HG02798 (cell line): ENCODE measurements around the gene PRELID1.

Experiments used
- ATAC-seq: cut with Tn5 transposase; IDR thresholded peaks from one replicate; pipeline ENCODE4 v1.9.1; 2021; ENCODE audit warnings: mild to moderate bottlenecking; ENCODE audit not compliant: unreplicated experiment, poor library complexity

Gene PRELID1

DNA sequence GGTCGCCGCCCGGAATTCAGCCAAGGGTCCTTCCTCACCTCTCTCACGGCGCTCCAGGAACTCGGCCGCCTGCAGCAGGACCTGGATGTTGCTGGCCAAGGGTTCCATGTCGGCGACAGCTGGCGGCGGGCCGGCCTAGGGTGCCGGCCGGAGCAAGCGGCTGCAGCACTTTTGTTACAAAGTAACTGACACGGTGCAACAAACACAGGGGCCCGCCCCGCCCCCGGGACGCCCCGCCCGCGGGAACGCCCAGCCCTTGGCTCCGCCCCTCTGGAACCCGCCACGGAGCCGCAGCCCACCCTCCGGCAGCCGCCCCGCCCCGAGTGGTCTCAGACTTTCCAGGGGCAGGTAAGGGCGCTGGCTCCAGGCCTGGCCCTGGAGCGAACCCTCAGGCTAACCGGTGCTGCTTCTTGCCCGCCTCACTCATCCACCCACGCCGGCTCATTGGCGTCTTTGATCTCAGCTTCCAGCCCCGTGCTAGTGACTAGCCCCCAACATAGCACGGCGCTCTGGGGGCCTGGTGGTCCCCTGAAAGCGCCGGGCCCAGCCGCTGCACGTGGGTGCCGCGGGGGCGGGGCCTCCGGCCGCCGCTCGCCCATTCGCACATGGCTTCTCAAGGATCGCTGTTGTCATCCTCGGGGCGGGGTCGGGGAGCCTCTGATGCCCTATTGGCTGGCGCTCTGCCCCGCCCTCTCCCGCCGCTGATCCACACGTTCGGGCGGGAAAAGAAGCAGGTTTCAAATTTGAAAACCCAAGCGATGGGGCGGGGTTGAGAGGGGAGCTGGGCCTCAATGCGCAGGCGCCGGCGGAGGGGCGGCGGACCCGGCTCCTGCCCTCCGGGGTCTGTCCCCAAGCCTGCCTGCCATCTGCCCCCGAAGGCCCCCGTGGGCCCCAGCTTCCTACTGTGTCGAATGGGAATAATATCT lies 8.4 kb downstream of the PRELID1 start, which contains the start of gene MXD3:
Gene MXD3 (minus strand): TSS at position 176 of the 926 bp plus-strand sequence. CDS start 68 bp downstream, at position 108.
- peak; percentile 86 for ATAC-seq

DNA sequence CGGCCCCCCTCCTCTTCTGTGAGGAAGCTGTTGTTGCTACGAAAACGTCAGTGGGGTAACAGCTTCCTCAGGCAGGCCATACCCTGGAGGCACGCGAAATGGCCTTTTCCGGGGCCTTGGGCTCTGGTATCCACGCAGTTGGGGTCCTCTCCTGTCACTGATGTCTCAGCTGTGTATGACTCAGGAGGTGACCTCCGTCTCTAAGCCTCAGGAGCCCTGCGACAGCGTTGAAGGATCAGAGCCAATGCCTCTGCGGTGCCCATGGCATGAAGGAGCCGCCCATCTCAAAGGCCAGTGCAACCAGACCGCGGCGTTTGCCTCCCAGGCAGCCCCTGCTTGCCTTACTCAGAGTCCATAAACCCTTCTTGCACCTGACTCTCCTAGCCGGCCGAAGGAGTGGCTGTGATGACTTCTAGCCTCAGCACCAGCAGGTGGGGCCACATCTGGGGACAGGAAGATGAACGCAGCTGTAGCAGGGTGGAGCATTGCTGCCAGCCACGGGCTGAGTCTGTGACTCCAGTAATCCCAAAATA lies 9.1 kb downstream of the PRELID1 start:
- ATAC-seq = peak; percentile 15

DNA sequence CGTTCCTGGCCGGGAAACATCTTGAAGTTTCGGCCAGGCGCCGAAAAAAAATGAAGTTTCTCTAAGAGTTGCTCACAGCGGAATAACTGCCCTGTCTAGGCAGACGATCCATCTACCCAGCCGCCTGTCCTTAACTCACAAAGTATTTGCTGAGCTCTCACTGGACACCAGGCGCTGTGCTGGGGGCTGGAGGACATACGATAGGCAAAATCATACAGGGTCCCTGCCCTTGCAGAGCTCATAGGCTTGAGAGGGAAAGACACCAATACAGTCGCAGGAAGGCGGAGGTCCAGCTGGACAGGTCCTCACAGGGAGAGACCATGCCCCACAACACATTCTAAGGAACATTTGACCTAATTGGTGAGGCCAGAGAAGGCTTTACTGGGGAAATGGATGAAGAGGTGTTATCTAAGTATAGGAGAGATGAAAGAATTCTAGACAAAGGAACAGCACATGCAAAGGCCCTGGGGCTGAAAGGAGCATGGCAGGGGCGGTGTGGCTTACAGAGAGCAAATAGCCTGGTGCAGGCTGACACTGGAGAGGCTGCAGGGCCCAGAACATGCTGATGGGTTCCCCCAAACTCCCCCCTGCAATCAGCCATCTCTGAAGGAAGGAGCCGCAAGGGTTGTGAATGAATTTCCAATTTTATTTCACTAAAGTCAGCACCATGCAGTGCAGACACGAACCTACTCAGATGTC lies 10.1 kb downstream of the PRELID1 start:
- no peak for ATAC-seq

DNA sequence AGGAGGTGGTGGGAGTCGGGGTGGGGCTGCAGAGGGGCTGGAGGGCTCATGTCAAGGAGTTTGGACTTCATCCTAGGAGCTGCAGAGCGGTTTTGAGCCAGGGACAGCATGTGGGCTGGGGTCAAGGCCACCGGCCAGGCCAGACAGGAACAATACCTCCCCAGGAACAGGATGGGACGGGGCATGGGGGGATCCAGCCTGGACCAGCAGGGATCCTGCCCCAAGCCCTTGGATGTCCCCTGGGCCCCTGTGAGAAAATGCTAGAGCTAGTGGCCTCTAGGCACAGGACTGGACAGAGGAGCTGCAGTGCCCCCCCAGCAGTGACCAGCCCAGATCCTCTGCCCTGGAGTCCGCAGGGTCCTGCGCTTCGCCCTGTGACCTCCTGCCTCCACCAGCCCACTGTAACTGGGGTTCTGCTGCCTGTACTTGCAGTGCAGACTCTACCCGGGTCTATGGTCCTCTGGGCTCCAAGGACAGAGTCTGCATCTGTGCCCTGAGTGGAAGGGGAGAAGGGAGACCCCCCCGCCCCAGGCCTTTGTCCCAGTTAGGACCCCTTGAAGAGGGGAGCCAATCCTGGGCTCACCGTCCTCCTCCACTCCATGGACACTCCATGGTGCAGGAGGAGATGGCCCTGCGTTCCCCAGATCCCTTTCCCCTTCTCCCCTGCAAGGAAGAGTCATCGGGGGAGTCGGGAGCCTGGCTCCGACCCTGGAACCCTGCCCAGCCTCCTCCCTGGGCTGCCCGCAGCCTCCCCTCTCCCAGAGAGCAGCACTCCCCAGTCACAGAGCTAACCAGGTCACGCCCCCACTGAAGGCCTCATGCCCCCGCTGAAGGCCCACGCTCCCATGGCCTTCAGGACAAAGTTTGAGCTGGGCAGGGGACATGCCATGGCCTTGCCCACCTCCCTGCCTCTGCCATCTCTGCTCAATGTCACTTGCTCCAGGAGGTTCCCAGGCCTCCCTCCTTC lies 11.1 kb downstream of the PRELID1 start:
- no peak for ATAC-seq

DNA sequence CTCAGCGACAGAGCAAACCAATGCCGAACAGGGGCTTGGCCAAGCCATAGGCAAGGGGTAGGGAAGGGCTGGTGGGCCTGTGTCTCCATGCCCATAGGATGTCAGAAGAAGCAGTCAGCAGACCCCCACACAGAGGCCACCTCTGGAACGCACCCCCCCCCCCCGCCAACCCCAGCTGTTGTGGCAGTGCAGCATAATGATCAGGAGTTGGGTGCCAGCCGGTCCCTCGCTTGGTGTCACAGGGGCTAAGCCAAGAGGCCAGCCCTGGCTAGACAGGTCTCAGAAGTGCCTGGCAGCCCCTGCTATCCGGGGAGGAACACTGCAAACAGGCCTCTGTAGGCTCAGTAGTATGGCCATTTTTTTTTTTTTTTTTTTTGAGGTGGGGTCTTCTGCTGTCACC lies 11.8 kb downstream of the PRELID1 start:
- ATAC-seq = no peak

DNA sequence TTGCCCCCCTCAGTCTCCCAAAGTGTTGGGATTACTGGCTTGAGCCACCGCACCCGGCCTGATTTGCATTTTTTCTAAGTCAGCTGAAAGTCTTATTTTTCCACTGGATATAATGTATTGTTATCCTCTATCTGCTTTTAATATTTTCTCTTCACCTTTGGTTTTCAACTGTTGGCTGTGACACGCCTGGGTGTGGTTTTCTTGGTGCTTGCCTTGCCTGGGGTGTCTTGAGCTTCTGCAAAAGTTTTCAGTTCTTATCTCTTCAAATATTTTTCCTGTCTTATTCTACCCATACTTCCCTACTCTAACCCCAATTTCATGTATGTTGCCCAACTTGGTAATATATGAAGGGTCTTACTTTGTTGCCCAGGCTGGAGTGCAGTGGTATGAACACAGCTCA lies 12.4 kb downstream of the PRELID1 start:
- no peak for ATAC-seq

DNA sequence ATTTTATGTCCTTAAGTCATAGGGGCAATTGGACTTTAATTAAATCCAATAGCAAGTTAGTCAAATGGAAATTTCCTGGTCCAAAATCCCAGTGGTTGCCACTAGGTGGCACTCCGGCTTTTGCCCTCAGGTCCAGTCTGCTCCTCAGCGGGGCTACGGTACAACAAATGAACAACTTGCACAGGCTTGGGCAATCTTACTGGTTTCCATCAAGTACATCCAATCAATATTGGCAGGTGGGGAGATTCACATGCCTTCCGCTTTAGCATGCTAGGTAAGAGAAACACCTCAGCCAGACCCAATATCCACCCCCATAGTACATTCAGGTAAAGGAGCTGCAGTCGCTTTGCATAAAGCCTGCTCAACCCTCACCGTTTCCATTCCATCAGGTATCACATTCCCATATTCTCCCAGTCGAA lies 14.4 kb downstream of the PRELID1 start:
- peak; percentile 48 for ATAC-seq

DNA sequence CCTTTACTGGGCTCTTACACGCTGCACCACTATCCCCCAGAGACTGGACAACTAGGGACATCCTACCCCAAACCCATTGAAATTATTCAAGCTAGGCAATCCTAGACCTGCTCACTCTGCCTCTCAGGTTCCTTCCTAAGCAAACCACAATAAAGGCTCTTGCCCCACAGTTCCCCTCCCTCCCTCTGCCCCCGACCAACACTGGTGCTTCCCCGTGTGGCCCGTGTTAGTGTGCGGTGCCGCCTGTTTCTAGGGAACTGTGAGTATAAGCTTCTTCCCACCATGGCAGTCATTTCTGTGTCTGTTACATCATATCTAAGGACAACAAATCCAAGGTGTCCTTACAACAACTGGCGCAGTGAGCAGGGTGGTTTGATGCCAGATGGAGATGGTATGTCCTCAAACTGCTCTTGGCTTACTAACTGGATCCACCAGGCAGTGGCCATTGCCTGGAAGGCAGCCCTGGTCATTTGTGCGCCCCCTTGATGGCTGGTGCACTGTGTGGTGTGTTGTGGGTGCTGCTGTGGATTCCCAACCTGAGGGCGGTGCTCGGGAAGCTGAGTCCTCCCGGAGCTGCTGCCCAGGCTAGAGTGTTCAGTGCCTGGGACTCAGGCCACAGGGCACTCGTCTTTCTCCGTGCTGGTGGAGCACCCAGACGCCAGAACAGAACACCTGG lies 16.5 kb downstream of the PRELID1 start:
- no peak for ATAC-seq

DNA sequence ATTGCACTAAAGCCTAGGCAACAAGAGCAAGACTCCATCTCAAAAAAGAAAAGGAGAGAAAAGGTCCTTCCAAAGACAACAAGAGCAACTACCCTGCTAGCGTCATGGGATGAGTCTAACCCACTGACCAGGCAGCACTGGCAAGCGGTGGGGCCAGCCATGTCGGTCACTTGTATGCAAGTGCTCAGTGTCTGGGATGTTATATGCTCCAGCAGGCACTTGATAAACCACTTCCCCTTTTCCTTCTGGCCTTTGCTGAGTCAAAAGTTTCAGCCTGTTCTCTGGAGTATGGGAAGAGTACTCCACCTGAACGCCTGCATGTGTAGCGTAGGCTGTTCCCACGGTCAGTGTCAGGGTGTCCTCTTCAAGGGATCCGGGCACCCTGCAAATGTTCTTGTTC lies 17.3 kb downstream of the PRELID1 start:
- no peak for ATAC-seq

DNA sequence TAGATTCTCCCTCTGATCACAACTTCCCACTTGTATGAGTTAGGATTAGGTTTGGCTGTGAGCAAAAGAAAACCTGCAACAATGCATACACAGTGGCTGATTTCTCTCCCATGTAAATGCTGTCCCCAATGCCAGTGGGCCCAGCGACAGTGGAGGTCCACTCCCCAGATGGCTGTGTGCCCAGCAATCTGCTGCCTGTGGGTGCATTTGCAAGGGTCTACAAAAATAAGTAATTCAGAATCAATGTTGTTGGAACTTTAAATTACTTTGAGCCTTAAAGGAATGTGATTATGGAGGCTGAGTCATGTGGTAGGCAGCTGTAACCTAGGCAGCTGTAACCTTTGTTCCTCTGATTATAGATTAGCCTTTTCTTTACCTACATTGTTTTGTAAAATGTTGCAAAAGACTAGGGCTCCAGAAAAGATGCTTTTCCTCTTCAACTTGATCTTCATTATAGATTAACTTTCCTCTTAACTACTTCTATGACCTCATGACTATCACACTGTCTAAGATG lies 22.3 kb downstream of the PRELID1 start:
- no peak for ATAC-seq

DNA sequence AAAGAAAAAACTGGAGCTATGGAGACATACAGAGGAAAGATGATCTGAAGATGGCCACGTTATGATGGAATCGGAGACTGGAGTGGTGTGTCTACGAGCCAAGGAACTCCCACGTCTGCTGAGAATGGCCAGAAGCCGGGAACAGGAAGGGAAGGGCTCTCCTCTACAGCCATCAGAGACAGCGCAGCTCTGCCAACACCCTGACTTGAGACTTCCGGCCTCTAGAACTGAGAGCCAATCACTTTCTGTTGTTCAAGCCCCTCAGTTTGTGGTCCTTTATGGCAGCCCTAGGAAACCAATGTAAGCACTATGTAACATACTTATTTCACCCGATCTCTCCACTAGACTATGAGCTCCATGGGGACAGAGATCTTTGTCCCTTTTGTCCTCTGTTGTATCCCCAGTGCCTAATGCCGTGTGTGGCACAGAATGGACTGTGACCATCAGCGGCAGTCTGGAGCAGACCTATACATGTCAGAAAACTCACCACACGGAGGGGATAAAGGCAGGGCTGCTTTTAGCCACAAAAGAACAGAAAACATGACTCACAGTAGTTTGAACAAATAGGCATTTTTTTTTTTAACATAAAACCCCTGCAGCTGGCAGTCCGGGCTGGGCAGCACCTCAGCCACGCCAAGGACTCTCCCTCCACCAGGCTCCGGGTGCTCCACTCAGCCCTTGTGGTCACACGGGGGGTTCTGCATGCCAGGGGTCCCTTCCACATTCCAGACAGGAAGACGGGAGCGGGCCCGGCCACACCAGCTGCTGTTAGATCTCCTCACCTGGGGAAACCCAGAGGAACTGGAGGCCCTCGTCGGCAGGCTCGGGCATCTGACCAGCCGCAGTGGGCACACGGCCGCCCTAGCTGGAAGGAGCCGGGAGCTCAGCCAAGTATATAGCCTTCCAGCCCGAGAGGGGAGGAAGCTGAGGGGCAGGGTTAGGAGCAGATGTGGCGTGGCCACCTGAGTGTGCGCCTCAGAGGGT lies 24.2 kb downstream of the PRELID1 start:
- ATAC-seq = no peak

DNA sequence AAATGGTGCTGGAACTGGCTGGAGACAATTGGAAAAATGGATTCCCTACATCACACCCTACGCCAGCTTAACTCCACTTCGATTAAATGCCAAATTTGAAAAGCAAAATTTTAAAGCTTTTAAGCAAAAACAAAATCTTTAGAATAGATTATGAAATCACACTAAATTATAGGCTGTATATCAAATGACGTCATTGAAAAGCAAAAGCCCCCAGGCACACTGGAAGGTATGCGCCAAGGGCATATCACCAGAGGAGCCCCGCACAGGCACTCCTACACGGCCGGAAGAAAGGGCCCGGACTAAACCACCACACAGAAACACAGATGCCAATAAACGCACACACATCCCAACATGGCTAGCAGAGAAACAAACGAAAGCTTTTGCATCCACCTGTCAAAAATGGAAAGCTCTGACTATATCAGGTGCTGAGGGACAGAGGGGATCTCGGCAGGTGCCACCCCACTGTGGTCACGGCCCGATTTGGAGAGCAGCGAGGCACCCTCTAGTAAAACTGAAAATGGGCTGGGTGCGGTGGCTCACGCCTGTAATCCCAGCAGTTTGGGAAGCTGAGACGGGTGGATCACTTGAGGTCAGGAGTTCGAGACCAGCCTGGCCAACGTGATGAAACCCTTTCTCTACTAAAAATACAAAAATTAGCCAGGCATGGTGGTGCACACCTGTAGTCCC lies 25.1 kb downstream of the PRELID1 start:
- no peak for ATAC-seq

DNA sequence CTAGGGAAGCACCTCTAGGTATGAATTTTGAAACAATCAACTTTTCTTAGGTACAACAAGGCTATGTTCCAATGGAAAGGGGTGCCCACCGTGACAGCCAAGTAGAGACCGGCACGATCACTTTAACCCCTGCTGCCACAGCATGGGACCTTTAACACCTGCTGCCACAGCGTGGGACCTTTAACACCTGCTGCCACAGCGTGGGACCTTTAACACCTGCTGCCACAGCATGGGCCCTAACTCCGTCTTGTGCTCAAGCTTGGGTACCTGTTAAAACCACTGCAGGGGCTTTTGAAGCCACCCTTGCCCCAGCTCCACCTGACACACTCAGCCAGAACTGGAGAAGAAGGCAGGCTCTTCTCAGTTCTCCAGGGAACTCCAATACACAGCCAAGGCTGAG lies 26.3 kb downstream of the PRELID1 start:
- no peak for ATAC-seq

DNA sequence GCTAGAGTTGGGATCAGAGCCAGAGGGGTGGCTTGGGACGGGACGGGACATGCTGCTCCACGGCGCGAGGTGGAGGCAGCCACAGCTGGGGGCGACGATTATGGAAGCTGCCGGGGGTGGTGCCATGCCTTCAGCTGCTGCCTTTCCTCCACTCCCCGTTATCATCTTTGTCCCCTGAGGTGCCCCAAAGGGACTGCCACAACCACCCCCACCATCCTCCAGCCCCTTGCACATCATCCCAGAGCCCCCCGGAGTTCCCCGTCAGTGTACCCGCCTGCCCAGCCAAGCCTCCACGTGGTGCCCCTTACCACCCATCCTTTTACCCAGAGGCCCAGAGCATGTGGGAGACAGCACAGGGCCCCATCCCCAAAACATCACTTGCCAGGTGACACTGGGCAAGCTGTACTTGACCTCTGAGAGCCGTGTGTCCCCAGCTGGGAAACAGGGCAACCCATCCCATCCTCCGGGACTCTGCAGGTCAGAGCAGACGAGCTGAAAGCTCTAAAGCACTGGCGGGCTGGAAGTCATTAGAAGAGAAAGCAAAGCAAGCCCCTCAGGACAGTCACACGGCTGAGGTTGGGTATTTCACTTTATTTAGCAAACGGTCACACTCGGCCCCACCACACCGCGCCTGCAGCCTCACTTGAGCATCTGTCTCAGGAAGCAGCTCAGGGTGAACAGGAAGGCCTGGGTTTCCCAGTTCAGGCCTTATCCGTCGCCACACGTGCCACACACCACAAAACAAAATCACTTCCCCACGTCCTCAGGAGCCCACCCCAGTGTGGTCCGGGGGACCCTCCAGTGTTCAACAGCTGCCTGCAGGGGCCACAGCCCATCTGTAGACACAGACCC lies 27.6 kb downstream of the PRELID1 start:
- no peak for ATAC-seq

DNA sequence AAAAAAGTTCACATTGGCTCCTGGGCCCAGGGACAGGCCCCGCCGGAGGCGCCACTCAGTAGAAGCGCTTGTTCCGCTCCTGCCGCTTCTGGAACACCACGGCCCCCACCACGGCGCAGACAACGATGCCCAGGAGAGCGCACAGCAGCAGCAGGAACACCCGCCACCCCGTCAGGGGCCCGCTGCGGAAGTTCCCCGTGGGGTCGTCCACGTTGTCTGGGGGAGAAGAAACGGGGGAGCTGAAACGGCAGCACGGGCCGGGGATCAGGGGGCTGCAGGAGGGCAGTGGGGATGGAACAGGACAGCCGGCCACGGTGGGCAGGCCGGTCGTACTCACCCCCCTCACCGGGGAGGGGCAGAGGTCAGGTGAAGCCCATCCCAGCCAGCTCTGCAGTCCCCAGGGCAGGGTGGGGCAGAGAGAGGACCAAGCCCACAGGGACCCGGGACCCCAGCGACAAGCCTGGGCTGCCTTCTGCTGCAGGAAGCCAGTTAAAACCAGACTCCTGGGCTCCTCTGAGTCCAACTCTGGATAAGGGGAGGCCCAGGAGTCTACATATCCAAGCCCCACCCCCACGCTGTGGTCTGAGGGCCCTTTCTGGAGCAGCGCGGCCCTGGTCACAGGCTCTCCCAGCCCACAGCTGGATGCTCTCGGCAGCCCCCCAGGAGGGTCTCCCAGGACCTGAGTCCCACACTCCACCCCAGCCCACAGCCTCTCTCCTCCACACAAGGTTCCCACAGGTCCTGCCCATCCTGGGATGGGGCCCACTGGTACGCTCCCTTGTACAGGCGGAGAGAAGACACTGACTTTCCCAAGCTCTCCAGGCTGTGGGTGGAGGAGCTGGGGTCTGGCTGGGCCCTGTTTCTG lies 28.7 kb downstream of the PRELID1 start:
- no peak for ATAC-seq

DNA sequence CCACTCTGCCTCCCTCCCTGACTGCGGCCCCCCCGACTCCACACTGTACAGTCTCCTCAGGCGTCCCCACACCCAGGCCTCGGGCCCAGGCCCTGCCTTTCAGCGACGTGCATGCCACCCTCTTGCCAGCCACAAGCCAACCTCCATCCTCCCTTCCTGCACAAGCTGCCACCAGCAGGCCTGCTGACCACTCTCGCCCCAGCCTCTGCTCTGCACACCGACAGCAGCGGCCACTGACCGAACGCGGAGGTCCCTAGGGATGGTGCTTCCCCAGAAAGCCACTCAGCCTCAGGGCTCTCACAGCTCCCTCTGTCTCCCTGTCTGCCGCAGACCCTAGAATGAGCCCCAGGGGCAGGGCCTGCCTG lies 29.3 kb downstream of the PRELID1 start:
- ATAC-seq = no peak
